ENCODE data around the gene DIP2C.
"Not testable (repeated sequence)": the region's sequence is repeated elsewhere in the genome, so short reads cannot be mapped to it uniquely, and the experiment has no call there.

Gene DIP2C

GRCh38 chr10:381805-382204 lies 307.7 kb downstream of the DIP2C start:
- no peak for DNase-seq

- DNase-seq: no peak
Measured at GRCh38 chr10:381346-381745, 308.1 kb downstream of the DIP2C start.

- DNase-seq: no peak
Measured at GRCh38 chr10:380313-380940, 309.0 kb downstream of the DIP2C start.

GRCh38 chr10:378930-379704 lies 310.4 kb downstream of the DIP2C start:
- DNase-seq: no peak

GRCh38 chr10:378230-378929 lies 311.1 kb downstream of the DIP2C start:
- no peak for DNase-seq

GRCh38 chr10:377228-377627 lies 312.2 kb downstream of the DIP2C start:
- DNase-seq: no peak

GRCh38 chr10:375815-376505 lies 313.5 kb downstream of the DIP2C start:
- no peak for DNase-seq

GRCh38 chr10:374354-374753 lies 315.1 kb downstream of the DIP2C start:
- no peak for DNase-seq

GRCh38 chr10:373526-374309 lies 315.8 kb downstream of the DIP2C start:
- no peak for DNase-seq

GRCh38 chr10:373015-373414 lies 316.5 kb downstream of the DIP2C start:
- DNase-seq: no peak

GRCh38 chr10:372566-372965 lies 316.9 kb downstream of the DIP2C start:
- no peak for DNase-seq

GRCh38 chr10:371515-371914 lies 318.0 kb downstream of the DIP2C start:
- no peak for DNase-seq

- no peak for DNase-seq
Measured at GRCh38 chr10:370449-370825, 319.0 kb downstream of the DIP2C start.

- peak; percentile 78 for DNase-seq
Measured at GRCh38 chr10:369684-370448, 319.6 kb downstream of the DIP2C start.

GRCh38 chr10:369221-369683 lies 320.2 kb downstream of the DIP2C start:
- no peak for DNase-seq

GRCh38 chr10:368579-369220 lies 320.8 kb downstream of the DIP2C start:
- DNase-seq: no peak

GRCh38 chr10:368107-368506 lies 321.4 kb downstream of the DIP2C start:
- DNase-seq: not testable (repeated sequence)

- DNase-seq: no peak
Measured at GRCh38 chr10:367636-368035, 321.8 kb downstream of the DIP2C start.

GRCh38 chr10:366186-366585 lies 323.3 kb downstream of the DIP2C start:
- DNase-seq: no peak

GRCh38 chr10:364267-364775 lies 325.1 kb downstream of the DIP2C start:
- no peak for DNase-seq

GRCh38 chr10:363152-363551 lies 326.3 kb downstream of the DIP2C start:
- DNase-seq: no peak
